GM19351 (cell line): ENCODE data around the gene AHI1.

ENCODE experiments used
- ATAC-seq: cut with Tn5 transposase; IDR thresholded peaks from one replicate; pipeline ENCODE4 v1.9.1; 2021; ENCODE audit warnings: mild to moderate bottlenecking, moderate library complexity; ENCODE audit not compliant: unreplicated experiment

The AHI1 gene

DNA sequence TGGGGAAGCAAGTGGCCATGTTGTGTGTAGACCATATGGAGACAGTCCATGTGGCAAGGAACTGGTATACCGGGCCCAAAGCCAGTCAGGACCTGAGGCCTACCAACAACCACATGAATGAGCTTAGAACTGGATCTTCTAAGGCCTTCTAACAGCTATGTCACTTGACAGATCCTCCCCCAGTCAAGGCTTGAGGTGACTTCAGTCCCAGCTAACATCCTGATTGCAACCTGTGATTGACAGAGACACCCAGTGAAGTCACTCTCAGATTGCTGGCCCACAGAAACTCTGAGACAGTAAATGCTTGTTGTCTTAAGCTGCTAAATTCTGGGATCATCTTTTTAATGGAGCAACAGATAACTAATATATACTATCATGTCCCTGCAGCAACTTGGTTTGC is 32.9 kb downstream of the AHI1 start:
- ATAC-seq = peak; percentile 72

DNA sequence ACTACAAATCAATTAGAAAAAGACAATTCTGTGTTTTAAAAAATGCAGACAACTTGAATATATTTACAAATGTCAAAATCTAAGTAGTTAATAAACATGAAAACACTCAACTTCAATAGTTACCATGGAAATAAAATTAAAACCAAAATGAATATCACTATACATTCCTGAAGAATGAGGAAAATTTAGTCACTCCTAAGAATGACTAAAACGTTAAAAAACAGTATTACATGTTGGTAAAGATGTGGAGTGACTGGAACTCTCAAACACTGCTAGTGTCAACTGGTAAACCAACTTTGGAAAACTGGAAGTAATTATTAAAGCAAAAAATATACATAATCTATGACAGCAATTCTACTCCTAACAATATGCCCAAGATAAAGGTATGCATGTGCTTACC is 36.3 kb downstream of the AHI1 start:
- ATAC-seq = no peak

DNA sequence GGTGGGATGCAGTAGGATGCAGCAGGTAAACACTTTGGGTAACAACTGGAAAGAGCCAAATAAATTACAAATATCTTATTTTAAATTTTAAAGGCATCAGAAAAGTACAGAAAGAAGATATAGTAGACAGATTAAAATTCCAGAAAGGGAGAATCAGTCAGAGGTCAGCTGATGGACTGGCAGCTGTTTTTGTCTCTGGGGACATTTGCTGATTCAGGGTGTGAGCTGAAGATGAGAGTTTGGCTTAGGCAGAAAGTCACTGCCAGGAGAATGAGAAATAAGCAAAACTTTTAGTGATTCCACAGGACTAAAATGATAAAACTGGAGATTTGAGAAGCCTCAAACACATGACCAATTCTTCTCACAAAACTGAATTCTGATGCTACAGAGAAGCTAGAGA is 39.5 kb downstream of the AHI1 start:
- no peak for ATAC-seq

DNA sequence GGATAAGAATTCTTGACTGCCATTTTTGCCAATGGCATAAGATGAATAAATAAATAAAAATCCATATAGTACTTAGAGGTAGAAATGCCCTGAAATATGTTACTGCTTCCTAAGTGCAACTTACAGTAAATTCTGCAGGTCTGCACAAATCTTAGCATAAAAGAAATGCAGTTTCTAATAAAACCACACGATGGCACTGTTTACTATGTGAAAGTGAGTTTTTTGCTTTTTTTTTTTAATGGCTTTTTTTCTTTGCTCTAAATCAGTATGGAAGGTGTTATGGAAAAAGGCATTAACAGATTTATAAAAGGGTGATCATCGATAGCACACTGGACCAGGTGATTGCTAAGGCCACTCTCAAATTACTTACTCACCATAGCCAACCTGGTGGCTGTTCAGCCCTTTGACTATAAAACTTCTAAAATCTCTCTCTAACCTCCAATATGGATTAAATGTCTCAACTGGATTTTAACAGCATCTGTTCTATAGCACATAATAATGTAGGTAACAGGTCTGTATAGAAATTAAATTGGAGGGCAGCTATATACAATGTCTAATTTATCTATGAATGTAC is 45.8 kb downstream of the AHI1 start:
- no peak for ATAC-seq

DNA sequence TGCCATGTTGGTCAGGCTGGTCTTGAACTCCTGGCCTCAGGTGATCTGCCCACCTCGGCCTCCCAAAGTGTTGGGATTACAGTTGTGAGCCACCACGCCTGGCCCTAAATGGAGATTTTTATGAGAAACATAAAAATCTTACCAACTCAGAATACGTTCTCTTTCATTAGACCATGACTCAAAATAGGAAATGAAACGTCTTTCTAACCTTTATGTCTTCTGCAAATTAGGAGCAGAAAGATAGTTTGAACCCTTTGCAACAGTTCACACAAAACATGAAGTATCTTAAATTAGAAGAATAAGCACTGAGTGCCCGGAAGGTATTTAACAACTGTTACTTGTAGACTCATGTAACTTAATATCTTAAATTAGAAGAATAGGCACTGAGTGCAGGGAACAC is 48.3 kb downstream of the AHI1 start:
- ATAC-seq = peak; percentile 65

DNA sequence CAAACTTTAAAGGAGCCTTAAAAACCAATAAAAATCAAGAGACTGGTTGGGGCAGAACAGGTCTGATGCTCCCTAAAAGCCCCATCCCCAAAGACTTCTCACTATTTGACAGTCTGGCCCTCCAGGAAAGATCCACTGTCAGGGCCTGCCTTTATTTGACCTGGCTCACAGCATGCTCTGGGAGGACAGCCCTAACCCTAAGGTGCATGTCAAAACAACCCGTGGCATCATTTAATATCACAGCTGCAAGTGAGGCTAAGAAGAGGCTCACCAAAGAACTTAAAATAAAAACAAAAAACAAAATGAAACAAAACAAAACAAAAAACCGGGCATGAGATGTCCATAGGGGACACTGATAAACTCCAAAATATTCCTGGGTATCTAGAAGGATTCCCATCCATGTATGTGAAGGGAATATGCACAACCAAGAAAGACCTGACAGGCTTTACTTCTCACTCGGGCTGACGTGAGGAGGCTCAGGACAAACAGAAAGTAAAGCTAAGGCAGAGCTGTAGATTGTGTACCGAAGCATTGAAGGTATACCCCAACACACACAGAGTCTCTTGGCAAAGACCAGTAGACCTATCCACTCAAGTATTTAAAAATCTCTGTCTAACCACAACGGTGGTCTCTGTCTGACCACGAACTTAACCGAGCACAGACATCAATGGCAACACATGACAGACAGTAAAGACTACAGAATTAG is 57.3 kb downstream of the AHI1 start:
- ATAC-seq = no peak

DNA sequence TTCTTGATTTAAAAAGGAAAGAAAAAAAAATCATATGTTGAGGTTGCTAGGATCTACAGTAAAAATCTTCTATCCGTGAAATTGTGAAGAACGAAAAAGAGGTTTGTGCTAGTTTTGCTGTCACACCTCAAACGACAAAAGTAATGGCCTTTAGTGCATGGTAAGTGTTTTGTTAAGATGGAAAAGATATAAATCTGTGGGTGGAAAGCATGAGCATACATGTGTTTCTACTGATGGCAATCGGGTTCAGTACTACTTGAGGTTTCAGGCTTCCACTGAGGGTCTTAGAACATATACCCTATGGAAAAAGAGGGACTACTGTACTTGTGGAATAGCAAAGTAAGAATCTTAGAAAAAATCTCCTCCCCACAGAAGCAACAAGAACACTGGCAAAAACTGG is 58.0 kb downstream of the AHI1 start:
- ATAC-seq = no peak

DNA sequence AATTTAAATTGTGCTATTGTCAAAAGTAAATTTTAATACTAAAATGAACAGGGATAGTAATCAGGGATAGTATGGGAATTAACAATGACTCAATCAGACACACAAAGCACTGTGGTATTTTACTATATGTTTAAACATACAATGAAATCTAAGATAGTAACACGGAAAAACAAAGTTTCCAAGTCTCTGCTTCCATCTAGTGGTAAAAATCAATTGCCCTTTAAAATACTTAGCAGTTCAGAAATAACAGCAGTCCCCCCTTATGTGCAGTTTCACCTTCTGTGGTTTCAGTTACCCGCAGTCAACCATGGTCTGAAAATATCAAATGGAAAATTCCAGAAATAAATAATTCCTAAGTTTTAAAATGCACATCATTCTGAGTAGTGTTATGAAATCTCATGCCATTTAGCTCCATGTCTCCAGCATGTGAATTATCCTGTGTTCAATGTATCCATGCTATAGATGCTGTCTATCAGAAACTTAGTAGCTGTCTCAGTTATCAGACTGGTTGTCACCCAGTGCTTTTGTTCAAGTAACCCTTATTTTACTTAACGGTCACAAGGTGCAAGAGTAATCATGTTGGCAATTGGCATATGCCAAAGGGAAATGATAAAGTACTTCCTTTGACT is 58.5 kb downstream of the AHI1 start:
- ATAC-seq = peak; percentile 59

DNA sequence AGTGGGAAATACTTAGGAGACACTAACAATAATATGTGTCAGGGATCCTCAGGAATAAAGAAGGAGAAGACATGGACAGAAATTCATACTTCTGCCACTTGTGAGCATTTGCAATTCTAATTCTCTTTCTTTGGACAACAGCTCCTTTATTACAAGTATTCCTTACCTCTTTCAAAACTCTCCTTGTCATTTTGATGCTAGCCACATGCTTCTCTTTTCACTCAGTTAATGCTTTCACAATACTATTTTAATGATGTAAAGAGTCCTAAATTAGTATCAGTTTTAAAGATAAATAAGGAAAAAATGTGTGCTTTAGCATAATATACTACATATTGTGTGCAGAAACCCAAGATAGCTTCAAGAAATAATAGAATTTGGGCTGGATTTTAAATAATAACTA is 62.5 kb downstream of the AHI1 start:
- no peak for ATAC-seq

DNA sequence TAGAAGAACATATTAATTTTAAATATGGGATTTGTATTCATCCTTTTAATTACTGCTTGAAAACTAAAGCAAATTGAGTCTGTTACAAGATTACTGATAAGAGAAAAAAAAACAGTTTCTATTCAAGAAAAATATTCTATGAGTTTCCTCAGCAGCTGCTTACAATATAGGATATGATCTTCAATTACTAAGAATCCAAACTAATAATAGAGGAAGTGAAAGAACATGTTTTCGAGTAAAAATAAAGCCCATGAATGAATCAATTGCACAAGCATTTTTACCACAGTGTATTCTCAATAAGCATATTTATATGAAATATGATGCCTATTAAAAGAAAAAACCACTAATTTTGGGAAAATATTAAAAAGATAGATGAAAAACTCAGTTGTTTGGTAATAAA is 63.4 kb downstream of the AHI1 start:
- peak; percentile 74 for ATAC-seq

DNA sequence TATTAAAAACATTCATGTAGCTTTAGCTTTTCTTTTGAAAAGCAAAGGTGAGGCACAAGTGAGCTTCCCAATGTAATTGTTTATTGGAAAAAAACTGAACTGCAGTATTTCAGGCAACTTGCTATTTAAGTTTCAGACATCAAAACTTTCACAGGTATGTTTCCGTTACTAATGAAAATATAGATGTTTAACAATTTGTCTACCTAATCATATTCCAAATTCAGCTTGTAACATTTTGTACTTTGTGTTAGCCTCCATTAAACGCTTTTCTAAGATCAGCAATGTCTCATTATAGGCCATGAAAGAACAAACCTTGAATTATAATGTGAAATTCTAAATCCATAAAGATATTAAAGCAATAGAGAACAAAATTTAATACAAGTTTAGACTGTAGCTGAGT is 69.5 kb downstream of the AHI1 start:
- ATAC-seq = no peak

DNA sequence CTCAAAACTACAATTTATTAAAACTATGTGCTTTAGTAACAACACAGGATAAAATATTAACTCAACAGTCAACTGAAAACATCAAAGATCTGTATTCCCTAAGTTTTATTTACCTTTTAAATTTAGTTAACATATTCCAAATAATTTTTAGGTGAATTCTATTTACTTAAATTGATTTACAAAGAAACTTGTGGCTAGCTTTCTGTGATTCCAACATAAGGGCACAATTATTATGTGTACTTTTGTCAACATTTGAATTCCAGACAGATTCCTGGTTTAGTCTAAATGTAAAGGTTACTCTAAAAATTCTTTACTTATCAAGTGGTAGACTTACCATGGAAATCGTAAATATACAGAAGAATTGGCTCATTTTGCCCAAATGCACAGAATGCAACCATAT is 70.7 kb downstream of the AHI1 start:
- ATAC-seq = no peak

DNA sequence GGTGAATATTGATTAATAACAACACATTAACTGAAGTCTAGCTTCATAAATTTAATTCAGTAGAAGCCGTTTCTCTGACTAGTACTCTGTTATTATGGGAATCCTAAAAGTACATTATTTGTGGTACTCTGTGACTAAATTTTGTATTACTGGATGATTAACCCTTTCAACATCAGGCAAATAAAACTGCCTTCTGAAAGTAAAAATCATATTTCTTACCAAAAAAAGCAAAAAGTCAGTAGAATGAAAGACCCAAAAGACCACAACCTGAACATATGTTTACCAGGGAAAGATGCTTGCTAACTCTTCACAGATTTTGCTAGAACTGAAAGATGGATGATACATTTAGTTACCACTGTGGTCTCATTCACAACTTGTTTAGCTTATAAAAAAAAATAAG is 73.2 kb downstream of the AHI1 start:
- ATAC-seq = no peak

DNA sequence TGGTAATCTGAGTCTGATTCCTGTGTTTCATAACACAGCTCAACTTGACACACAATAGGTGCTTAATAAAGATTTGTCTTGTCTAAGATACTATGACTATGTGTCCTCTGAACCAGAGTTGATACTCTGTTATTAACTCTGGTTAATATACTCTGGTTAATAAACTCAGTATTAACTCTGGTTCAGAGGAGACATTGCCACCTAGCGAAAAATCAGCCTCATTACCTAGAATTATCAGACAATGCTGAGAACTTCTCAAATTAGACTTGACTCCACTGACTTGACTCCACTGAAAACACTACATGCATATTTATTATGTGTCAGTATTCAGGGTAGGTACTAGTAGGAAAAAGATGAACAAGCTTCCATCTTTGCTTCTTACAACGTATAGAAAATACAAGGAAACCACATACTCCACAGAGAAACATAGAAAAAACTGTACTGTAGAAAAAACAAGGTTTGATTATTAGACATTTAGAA is 73.9 kb downstream of the AHI1 start:
- peak; percentile 83 for ATAC-seq

DNA sequence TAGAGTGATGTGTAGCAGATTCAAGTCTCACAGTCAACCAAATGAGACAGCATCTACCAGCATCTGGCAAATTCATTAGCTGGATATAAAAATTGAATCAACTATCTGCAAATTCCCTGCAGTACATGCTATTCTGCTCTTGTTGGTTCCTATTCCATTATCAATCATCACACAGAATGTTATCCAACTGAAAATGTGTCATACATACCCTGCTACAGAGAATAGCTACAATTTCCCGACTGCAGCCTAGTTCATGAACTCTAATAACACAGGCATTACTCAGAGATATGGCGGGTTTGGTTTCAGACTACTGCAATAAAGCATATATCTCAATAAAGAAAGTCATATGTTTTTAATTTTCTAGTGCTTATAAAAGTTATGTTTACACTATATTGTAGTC is 78.4 kb downstream of the AHI1 start:
- ATAC-seq = no peak

DNA sequence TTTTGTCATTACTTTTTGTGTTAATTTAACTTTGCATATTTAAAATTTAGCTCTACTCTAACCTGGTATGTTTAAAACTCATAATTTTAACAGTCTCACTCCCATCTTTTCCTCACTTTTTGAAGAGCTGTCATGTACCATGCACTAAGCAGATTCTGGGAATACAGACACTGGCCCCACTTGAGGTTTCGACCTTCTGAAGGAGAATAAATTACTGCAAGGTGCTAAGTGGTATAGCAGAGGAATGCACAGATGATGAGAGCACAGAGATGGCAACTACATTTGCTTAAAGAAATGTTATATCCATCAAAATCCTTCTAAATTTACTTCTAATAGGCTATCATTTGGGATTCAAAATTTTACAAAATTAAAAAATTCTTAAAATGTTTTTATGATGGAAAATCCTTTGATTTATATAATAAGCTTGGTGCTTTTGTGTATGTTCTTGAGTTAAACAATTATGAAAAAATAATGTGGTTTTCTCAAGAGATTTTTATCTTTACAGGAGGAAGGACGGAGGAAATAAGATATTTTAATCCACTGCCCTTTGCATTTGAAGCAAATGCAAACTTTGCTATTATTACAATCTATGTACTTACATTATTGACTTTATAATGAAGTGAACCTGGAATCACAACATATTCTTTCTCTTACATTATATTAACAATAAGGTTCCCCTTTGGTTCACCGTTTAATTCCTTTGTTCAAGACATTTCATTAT is 79.3 kb downstream of the AHI1 start:
- no peak for ATAC-seq

DNA sequence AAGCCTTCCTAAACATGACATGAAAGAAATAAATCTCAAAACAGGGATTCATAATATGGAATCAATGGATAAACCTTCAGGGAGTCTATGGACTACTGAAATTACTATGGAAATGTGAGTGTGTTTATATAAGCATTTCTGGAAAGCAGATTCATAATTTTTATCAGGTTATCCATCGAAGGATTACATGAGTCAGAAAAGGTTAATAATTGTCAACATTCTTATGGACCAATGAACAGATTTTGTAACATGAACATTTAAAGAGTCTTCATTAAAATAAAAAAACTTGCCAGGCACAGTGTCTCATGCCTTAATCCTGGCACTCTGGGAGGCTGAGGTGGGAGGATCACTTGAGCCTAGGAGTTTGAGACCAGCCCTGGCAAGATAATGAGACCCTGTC is 84.8 kb downstream of the AHI1 start:
- no peak for ATAC-seq

DNA sequence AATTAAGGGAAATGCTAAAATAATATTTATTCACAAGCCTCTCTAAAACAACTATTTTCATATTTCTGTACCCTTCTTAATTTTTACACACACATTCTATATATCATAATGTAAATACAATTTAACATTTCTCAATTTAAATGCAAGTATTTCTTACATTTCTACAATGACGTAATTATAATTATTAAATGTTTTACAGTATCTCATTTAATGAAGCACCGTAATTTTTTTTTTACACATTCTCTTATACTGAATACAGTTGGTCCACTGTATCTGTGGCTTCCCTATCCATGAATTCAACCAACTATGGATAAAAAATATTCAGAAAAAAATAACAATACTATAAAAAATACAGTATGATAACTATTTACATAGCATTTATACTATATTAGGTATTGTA is 85.7 kb downstream of the AHI1 start:
- no peak for ATAC-seq

DNA sequence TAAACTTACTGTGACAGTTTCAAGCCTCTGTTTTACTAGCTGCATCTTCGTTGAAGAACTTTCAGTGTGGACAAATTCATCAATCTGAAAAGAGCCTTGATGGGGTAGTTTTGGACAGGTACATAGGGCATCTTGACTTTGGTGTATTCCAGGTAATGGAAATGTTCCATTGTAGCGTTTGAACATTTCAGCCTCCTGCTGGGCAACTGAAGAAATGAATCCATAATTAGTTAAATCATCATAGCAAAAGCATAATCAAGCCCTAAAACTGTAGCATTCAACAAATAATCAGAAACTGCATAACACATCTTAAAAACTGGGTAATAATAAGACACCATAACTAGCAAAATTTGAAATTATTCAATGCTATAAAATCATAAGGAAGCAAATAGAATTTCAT is 86.2 kb downstream of the AHI1 start:
- no peak for ATAC-seq

DNA sequence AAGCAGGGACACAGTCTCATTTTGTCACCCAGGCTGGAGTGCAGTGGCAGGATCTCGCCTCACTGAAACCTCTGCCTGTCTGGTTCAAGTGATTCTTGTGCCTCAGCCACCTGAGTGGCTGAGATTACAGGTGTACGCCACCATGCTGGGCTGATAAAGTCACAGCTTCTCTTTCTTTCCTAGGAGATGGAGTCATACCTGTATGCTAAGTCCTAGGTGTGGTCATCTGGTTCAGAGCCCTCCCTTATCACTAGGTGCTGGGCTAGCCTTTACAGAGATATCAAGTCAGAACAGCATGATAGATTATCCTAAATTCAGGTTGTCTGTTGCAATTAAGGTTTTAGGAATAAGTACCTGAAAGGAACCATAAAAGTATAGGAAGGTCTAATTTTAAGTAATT is 86.7 kb downstream of the AHI1 start:
- ATAC-seq = no peak

DNA sequence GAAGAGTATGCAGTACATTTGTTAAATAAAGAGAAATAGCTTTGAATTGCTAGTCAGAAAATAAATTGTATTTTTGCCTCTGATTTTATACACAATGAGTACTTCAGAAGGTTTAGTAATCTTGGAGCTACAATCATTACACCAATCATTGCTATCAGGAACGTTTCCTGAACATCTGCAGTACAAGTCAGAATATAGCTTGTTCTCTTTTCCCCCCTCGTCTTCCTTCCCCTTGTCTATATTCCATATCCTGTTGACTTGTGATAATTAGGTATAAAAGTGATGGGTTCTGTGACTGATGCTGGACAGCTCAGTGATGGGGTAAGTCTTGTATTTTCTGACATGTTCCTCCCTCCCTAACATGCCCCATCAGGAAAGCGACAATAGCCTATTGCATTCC is 94.0 kb downstream of the AHI1 start:
- no peak for ATAC-seq

DNA sequence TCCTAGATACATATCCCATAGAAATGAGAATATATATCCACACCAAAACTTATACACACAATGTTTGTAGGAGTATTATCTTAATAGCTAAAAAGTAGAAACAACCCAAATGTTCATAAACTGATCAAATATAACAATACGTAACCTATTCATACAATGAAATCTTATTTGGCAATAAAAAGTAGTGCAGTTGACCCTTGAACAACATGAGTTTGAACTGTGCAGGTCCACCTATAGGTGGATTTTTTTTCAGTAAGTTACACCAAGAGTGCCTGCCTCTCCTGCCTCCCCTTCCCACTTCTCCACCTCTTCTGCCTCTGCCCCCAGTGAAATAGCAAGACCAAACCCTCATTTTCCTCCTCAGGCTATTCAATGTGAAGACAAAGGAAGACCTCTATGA is 95.2 kb downstream of the AHI1 start:
- no peak for ATAC-seq
